Inferior parietal cortex (tissue), 1 donor: ENCODE measurements around the gene TAL1.
"Not testable (repeated sequence)": the region's sequence is repeated elsewhere in the genome, so short reads cannot be mapped to it uniquely, and the experiment has no call there.

ENCODE experiments used
- DNase-seq: peaks from one replicate; pipeline ENCODE4 v3.0.0-alpha.2; 2016; ENCODE audit errors: extremely low spot score

TAL1 gene

DNA sequence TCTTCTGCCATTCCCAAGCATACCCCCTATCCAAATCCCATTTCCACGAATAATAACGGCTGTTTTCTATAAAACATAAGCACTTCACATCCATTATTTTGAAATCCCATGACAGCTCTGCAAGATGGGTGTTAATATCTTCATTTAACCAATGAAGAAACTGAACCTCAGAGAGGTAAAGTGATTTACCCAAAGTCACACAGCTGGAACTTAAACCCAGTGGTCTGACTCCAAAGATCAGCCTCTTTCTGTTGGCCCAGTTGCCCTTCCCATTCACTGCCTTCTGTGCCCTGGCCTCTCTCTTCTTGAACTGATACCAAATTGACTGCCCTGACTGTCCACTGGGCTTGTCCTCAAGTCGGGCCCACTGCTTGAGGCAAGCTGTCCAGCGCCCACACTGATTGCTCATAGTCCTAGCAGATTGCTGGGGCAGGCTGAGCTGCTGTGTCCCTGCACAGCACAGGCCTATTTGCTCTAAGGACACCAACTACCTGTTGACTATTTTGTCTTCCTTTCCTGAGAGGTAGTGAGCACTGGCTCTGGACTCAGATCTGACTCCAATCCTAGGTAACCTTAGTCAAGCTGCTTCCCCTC is 19.3 kb downstream of the TAL1 start:
- DNase-seq: no peak

DNA sequence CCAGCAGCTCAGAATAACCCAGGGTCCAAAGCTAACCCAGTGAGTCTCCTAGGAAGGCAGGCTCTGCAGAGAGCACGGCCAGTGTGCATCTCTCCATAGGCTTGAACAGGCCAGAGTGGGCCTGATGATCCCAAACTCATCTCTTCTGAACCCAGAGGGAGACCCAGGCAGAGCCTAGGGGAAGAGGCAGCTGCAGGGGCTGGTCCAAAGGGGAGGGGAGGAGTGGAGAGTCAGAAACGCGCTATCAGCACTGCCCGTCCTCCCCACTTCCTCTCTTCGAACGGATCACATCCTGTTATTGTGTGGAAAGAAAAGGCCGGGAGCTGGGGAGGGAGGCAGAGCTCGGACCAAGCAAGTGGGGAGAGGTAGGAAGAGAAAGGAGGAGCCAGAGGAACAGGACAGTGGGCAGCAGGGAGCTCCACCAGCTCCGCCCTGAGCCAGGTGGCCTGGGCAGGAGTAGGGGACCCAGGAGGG is 20.2 kb downstream of the TAL1 start:
- DNase-seq: no peak

DNA sequence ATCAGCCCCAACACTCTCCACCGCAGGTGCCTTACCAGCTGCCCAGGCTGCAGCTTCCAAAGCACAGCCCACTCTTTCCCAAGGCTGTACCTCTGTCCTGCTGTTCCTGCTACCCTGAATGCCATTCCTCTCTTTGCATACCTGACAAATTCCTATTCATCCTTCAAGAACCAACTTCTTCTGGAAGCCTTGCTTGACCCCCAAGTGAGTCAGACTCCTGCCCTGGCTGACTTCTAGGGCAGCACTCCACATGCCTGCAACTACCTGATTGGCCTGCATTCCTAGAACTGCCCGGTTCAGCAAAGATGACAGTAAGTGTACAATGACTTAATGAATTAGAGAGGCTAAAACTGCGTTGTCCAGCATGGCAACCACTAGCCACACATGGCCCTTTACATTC is 21.4 kb downstream of the TAL1 start:
- DNase-seq: no peak

GRCh38 chr1:47209725-47210325 is 22.2 kb downstream of the TAL1 start:
- DNase-seq: no peak

- no peak for DNase-seq
Observed at GRCh38 chr1:47209091-47209490, 22.9 kb downstream of the TAL1 start.

GRCh38 chr1:47208374-47208850 is 23.6 kb downstream of the TAL1 start:
- no peak for DNase-seq

GRCh38 chr1:47207803-47208373 is 24.1 kb downstream of the TAL1 start:
- DNase-seq: no peak

GRCh38 chr1:47205918-47206317 is 26.1 kb downstream of the TAL1 start:
- no peak for DNase-seq

- not testable (repeated sequence) for DNase-seq
Observed at GRCh38 chr1:47203504-47203903, 28.5 kb downstream of the TAL1 start.

DNA sequence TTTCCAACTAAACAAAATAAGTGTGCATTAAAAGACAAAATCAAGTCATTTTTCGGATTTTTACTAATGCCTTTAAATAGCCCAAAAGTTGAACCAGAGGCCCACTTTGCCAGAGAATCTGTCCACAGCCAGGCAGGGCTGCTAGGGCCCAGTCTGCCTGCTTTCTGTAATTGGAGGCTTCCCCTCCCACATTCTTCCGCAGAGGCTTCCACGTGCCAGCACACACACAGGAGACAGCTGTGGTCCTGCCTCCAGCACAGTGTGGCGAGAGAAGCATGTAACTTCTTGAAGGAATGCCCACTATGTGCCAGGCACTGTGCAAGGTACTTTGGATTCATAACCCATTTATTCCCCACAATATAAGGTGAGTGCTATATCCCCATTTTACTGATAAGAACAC is 30.8 kb downstream of the TAL1 start:
- no peak for DNase-seq

GRCh38 chr1:47198214-47198613 is 33.8 kb downstream of the TAL1 start:
- DNase-seq: no peak

- no peak for DNase-seq
Observed at GRCh38 chr1:47196622-47197021, 35.4 kb downstream of the TAL1 start.

DNA sequence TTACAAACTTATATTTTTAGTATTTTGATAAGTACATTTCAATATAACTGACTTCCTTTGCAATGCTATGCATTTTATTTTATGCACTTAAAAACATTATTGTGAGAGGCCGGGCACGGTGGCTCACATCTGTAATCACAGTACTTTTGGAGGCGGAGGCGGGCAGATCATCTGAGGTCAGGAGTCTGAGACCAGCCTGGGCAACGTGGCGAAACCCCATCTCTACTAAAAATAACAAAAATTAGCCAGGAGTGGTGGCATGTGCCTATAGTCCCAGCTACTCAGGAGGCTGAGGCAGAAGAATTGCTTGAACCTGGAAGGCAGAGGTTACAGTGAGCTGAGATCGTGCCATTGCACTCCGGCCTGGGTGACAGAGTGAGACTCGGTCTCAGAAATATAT is 36.0 kb downstream of the TAL1 start:
- not testable (repeated sequence) for DNase-seq

GRCh38 chr1:47194311-47194710 is 37.7 kb downstream of the TAL1 start:
- no peak for DNase-seq

DNA sequence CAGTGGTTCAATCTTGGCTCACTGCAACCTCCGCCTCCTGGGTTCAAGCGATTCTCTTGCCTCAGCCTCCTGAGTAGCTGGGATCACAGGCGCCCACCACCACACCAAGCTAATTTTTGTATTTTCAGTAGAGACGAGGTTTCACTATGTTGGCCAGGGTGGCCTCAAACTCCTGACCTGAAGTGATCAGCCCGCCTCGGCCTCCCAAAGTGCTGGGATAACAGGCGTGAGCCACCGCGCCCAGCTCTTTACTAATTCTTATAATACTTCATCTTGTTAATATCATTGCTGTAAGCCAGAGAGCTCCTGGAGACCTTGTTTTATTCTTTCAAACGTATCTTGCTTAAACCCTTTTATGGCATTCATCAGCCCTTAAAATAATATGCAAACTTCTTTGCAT is 38.5 kb downstream of the TAL1 start:
- not testable (repeated sequence) for DNase-seq

- peak; percentile 82 for DNase-seq
Observed at GRCh38 chr1:47192458-47193384, 39.3 kb downstream of the TAL1 start.

DNA sequence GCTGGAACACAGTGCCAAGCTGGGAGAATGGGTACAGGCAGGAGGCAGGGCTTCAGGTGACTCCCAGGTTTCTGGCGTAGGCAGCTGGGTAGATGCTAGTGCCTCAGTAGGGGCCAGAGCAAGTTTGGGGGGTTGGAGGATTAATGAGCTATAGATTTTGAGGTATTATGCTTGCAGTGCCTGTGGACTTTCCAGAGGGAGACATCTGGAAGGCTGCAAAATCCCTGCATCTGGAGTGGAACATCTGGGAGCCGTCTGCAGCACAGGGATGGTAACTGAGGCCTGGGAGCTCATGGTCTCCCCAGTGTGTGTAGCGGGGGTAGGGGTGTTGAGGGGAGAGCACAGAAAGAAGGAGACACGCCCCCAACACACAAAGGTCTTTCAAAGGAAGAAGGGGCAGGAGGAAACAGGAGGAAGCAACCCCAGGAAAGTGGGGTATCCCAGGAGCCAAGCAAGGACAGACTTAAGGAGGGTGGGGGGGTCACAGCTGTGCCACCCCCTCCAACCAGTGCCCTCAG is 40.0 kb downstream of the TAL1 start:
- no peak for DNase-seq

GRCh38 chr1:47190857-47191256 is 41.2 kb downstream of the TAL1 start:
- no peak for DNase-seq

DNA sequence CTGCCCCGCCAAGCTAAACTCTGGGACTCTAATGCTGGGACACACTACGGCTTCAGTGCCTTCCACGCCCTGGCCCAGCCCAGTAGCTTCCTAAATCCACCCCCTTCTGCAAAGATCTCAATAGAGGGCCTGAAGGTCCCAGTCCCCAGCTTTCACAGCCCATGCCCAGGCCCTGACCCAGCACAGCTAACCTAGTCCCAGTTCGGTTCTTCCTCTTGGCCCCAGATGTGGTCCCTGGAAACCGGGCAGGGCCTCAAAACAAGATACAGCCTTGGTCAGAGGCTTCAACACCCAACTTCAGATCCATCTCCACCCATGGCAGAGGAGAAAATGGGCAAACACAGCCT is 41.5 kb downstream of the TAL1 start:
- DNase-seq: no peak

DNA sequence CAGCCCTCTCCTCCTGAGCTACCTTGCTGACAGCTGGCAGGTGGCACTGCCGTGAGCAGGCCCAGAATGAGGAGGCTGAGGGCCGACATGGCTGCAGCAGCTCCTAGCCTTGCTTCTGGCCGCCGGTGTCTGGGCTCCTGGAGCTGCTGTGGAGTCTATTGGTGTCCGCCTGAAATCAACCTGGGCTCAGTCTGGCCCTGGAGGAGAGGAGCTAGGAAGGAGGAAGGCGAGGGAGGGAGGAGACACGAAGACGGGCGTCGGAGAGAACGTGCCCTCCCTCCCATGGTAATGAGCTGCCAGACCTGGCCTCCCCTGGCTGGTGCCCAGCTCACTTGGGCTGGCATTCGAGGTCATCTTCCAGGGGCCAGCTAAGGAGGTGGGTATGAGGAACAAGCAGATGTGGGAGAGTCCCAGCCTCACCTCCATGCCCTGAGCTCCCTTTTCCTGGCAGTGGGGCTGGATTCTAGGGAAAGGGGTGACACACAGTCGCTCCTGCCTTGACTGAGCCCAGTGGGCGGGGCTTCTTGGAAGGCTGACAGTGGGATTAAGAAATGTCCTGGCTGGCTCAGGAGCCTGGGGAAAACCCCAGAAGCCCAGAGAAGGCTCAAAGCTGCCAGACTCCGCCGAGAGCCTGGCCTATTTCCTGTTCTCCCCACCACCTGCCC is 42.0 kb downstream of the TAL1 start, which contains the start of gene PDZK1IP1:
Gene PDZK1IP1 (minus strand): TSS at position 193 of the 665 bp plus-strand sequence. CDS start 104 bp downstream, at position 89.
- DNase-seq: no peak
